Suppressor macrophage treated with lipopolysaccharide for 4 hours (primary cell): ENCODE data around the gene NT5DC3.
"Not testable (repeated sequence)": the region's sequence is repeated elsewhere in the genome, so short reads cannot be mapped to it uniquely, and the experiment has no call there.

Source experiments
- DNase-seq: peaks from one replicate; pipeline ENCODE4 v3.0.0-alpha.2; 2020

NT5DC3 gene

GRCh38 chr12:103832048-103832997 is 8.7 kb downstream of the NT5DC3 start:
- no peak for DNase-seq

GRCh38 chr12:103830730-103831320 is 10.2 kb downstream of the NT5DC3 start:
- no peak for DNase-seq

GRCh38 chr12:103830025-103830725 is 10.9 kb downstream of the NT5DC3 start:
- no peak for DNase-seq

- DNase-seq: peak; percentile 52
These were observed 11.9 kb downstream of the NT5DC3 start for GRCh38 chr12:103829092-103829491.

GRCh38 chr12:103827911-103828391 is 13.1 kb downstream of the NT5DC3 start:
- peak; percentile 67 for DNase-seq

GRCh38 chr12:103824845-103825244 is 16.2 kb downstream of the NT5DC3 start:
- no peak for DNase-seq

GRCh38 chr12:103824290-103824689 is 16.7 kb downstream of the NT5DC3 start:
- no peak for DNase-seq

GRCh38 chr12:103823871-103824270 is 17.2 kb downstream of the NT5DC3 start:
- DNase-seq: no peak

- no peak for DNase-seq
These were observed 19.3 kb downstream of the NT5DC3 start for GRCh38 chr12:103821773-103822172.

- no peak for DNase-seq
These were observed 20.0 kb downstream of the NT5DC3 start for GRCh38 chr12:103820881-103821489.

- DNase-seq: no peak
These were observed 20.7 kb downstream of the NT5DC3 start for GRCh38 chr12:103820361-103820760.

GRCh38 chr12:103819892-103820291 is 21.1 kb downstream of the NT5DC3 start:
- DNase-seq: no peak

- no peak for DNase-seq
These were observed 21.7 kb downstream of the NT5DC3 start for GRCh38 chr12:103819312-103819711.

GRCh38 chr12:103817791-103818190 is 23.2 kb downstream of the NT5DC3 start:
- DNase-seq: no peak

- no peak for DNase-seq
These were observed 24.4 kb downstream of the NT5DC3 start for GRCh38 chr12:103816663-103817062.

GRCh38 chr12:103814436-103814835 is 26.6 kb downstream of the NT5DC3 start:
- DNase-seq: no peak

GRCh38 chr12:103813949-103814348 is 27.1 kb downstream of the NT5DC3 start:
- DNase-seq: no peak

- DNase-seq: no peak
These were observed 27.6 kb downstream of the NT5DC3 start for GRCh38 chr12:103813426-103813825.

GRCh38 chr12:103812789-103813188 is 28.2 kb downstream of the NT5DC3 start:
- DNase-seq: no peak

- DNase-seq: no peak
These were observed 29.2 kb downstream of the NT5DC3 start for GRCh38 chr12:103811791-103812190.

GRCh38 chr12:103810111-103810510 is 30.9 kb downstream of the NT5DC3 start:
- no peak for DNase-seq

- not testable (repeated sequence) for DNase-seq
These were observed 31.4 kb downstream of the NT5DC3 start for GRCh38 chr12:103809639-103810038.

GRCh38 chr12:103809154-103809553 is 31.9 kb downstream of the NT5DC3 start:
- DNase-seq: no peak
